ENCODE data around the gene TEKT1.
A peak's percentile ranks its signal among the peaks of the same experiment; 100 is the strongest.

The TEKT1 gene

GRCh38 chr17:6755731-6756184 lies 75.8 kb downstream of the TEKT1 start, which contains the start of gene XAF1:
XAF1 (plus strand) TSS chr17:6756046; CDS start chr17:6756079, 33 bp downstream.
- peak within 1 kb of the TSS; percentile 60 for H3K4me3 ChIP-seq (ENCODE audit: low read length)
- peaks cover 3% of the 10 kb centered on the region; the same call in 1 of the 2 replicates for H3K4me1 ChIP-seq (ENCODE audit: low read length)
- TF ChIP-seq EZH2phosphoT487 (IDR thresholded peaks at IDR 0.05; ENCODE audit: low read length) (no peak), EZH2 (optimal IDR thresholded peaks at IDR 0.05; ENCODE audit: low read depth, low read length) (no peak)
- TF ChIP-seq, protein P1, sequence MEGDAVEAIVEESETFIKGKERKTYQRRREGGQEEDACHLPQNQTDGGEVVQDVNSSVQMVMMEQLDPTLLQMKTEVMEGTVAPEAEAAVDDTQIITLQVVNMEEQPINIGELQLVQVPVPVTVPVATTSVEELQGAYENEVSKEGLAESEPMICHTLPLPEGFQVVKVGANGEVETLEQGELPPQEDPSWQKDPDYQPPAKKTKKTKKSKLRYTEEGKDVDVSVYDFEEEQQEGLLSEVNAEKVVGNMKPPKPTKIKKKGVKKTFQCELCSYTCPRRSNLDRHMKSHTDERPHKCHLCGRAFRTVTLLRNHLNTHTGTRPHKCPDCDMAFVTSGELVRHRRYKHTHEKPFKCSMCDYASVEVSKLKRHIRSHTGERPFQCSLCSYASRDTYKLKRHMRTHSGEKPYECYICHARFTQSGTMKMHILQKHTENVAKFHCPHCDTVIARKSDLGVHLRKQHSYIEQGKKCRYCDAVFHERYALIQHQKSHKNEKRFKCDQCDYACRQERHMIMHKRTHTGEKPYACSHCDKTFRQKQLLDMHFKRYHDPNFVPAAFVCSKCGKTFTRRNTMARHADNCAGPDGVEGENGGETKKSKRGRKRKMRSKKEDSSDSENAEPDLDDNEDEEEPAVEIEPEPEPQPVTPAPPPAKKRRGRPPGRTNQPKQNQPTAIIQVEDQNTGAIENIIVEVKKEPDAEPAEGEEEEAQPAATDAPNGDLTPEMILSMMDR (IDR thresholded peaks at IDR 0.05; ENCODE audit: low read length), result no peak
- no peaks in the 10 kb centered on the region for H3K36me3 ChIP-seq (replicated peaks; ENCODE audit: insufficient read depth, low read length)
- no peaks in the 10 kb centered on the region for H3K9me3 ChIP-seq (replicated peaks; ENCODE audit: insufficient read depth, low read length)
- DNase-seq, result peak; percentile 73
- no peak within 1 kb of the TSS for H3K27ac ChIP-seq (ENCODE audit: low read length)
- 0 out of 2 replicates have a peak, but pooled peaks cover 4% of the 10 kb centered on the region for H3K27me3 ChIP-seq (replicated peaks; ENCODE audit: insufficient read depth, low read length)
- H3K9ac ChIP-seq (ENCODE audit: low read length), result peak within 1 kb of the TSS; percentile 36; the same call in 1 of the 2 replicates
- H3F3A ChIP-seq (ENCODE audit: insufficient read depth, low read length), result no peaks in the 10 kb centered on the region
- peak within 1 kb of the TSS; percentile 73 for H3K4me2 ChIP-seq (ENCODE audit: low read depth, low read length)
- H2AFZ ChIP-seq (ENCODE audit: low read length), result peak within 1 kb of the TSS; percentile 67
- no peaks in the 10 kb centered on the region for H3K79me2 ChIP-seq (ENCODE audit: low read length)
- no peaks in the 10 kb centered on the region for H3K9me2 ChIP-seq (replicated peaks; ENCODE audit: insufficient read depth, low read length)
- no peaks in the 10 kb centered on the region for H4K20me1 ChIP-seq (ENCODE audit: insufficient read depth, low read length)

DNA sequence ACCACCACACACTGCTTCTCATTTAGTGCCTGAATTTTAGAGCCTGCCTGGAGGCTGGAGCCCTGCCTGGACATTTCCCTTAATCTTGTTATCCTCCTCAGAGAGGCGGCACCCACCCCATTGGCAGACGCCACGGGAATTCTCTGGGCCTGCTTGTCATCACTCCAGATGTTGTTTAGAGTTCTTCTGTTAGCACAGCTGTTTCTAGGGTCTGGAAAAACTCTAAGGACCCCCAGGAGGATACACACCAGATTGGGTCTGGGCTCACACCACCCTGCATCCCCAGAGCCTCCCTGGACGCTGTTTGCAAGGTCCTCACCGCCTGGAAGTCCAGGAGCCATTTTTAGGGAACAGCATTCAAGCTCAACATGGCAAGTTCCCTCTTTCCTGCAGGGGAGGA lies 76.2 kb downstream of the TEKT1 start:
- H3K9me2 ChIP-seq (replicated peaks; ENCODE audit: insufficient read depth, low read length), result no peaks in the 10 kb centered on the region
- H3K79me2 ChIP-seq (ENCODE audit: low read length), result no peaks in the 10 kb centered on the region
- peak overlapping the region; percentile 67 for H2AFZ ChIP-seq (ENCODE audit: low read length)
- no peaks in the 10 kb centered on the region for H3K9me3 ChIP-seq (replicated peaks; ENCODE audit: insufficient read depth, low read length)
- no peaks in the 10 kb centered on the region for H3F3A ChIP-seq (ENCODE audit: insufficient read depth, low read length)
- H3K27me3 ChIP-seq (replicated peaks; ENCODE audit: insufficient read depth, low read length), result 0 out of 2 replicates have a peak, but pooled peaks cover 4% of the 10 kb centered on the region
- H3K9ac ChIP-seq (ENCODE audit: low read length), result peak overlapping the region; percentile 36; the same call in 1 of the 2 replicates
- peak overlapping the region; percentile 60 for H3K4me3 ChIP-seq (ENCODE audit: low read length)
- TF ChIP-seq, protein P1 (IDR thresholded peaks at IDR 0.05; ENCODE audit: low read length), result no peak
- no peak overlapping the region for H3K27ac ChIP-seq (ENCODE audit: low read length)
- H3K4me2 ChIP-seq (ENCODE audit: low read depth, low read length), result peak overlapping the region; percentile 73
- H4K20me1 ChIP-seq (ENCODE audit: insufficient read depth, low read length), result no peaks in the 10 kb centered on the region
- no peaks in the 10 kb centered on the region for H3K36me3 ChIP-seq (replicated peaks; ENCODE audit: insufficient read depth, low read length)
- H3K4me1 ChIP-seq (ENCODE audit: low read length), result peaks cover 3% of the 10 kb centered on the region; the same call in 1 of the 2 replicates
- DNase-seq, result no peak

DNA sequence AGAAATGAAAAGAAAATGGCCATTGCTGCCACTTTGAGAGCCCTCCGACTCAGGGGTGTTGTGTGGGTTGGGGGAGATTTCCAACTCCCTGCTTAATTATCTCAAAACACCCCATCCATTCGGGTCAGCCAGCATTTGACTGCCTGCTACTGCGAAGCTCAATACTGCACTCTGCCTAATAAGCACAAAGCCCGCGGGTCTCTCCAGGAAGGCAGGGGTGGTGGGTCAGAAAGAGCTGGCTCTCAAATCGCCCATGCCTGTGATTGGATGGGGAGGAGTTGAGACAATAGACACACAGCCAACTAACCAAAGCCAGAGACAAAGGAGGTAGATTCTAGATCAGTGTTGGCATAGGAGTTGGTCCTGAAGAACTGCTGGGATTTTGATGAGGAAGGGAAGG lies 78.0 kb downstream of the TEKT1 start:
- no peak overlapping the region for H3K27ac ChIP-seq (ENCODE audit: low read length)
- no peaks in the 10 kb centered on the region for H3F3A ChIP-seq (ENCODE audit: insufficient read depth, low read length)
- no peaks in the 10 kb centered on the region for H3K9me2 ChIP-seq (replicated peaks; ENCODE audit: insufficient read depth, low read length)
- TF ChIP-seq, protein P1 (IDR thresholded peaks at IDR 0.05; ENCODE audit: low read length), result no peak
- TF ChIP-seq EZH2phosphoT487 (IDR thresholded peaks at IDR 0.05; ENCODE audit: low read length), result no peak
- no peak for TF ChIP-seq EZH2 (optimal IDR thresholded peaks at IDR 0.05; ENCODE audit: low read depth, low read length)
- H3K36me3 ChIP-seq (replicated peaks; ENCODE audit: insufficient read depth, low read length), result no peaks in the 10 kb centered on the region
- no peaks in the 10 kb centered on the region for H3K79me2 ChIP-seq (ENCODE audit: low read length)
- H2AFZ ChIP-seq (ENCODE audit: low read length), result no peak overlapping the region
- peaks cover 3% of the 10 kb centered on the region; the same call in 1 of the 2 replicates for H3K4me1 ChIP-seq (ENCODE audit: low read length)
- H3K27me3 ChIP-seq (replicated peaks; ENCODE audit: insufficient read depth, low read length), result 0 out of 2 replicates have a peak, but pooled peaks cover 4% of the 10 kb centered on the region
- no peaks in the 10 kb centered on the region for H4K20me1 ChIP-seq (ENCODE audit: insufficient read depth, low read length)
- no peak for DNase-seq
- H3K9me3 ChIP-seq (replicated peaks; ENCODE audit: insufficient read depth, low read length), result no peaks in the 10 kb centered on the region
- H3K4me2 ChIP-seq (ENCODE audit: low read depth, low read length), result no peak overlapping the region
- H3K4me3 ChIP-seq (ENCODE audit: low read length), result no peak overlapping the region
- no peak overlapping the region for H3K9ac ChIP-seq (ENCODE audit: low read length)
